GM19455 (cell line): Measurements from ENCODE around the gene ZNF66.
"Not testable (repeated sequence)": the region's sequence is repeated elsewhere in the genome, so short reads cannot be mapped to it uniquely, and the experiment has no call there.

Experiments used
- ATAC-seq: cut with Tn5 transposase; IDR thresholded peaks from one replicate; pipeline ENCODE4 v1.9.1; 2021; ENCODE audit not compliant: unreplicated experiment

ZNF66 gene

DNA sequence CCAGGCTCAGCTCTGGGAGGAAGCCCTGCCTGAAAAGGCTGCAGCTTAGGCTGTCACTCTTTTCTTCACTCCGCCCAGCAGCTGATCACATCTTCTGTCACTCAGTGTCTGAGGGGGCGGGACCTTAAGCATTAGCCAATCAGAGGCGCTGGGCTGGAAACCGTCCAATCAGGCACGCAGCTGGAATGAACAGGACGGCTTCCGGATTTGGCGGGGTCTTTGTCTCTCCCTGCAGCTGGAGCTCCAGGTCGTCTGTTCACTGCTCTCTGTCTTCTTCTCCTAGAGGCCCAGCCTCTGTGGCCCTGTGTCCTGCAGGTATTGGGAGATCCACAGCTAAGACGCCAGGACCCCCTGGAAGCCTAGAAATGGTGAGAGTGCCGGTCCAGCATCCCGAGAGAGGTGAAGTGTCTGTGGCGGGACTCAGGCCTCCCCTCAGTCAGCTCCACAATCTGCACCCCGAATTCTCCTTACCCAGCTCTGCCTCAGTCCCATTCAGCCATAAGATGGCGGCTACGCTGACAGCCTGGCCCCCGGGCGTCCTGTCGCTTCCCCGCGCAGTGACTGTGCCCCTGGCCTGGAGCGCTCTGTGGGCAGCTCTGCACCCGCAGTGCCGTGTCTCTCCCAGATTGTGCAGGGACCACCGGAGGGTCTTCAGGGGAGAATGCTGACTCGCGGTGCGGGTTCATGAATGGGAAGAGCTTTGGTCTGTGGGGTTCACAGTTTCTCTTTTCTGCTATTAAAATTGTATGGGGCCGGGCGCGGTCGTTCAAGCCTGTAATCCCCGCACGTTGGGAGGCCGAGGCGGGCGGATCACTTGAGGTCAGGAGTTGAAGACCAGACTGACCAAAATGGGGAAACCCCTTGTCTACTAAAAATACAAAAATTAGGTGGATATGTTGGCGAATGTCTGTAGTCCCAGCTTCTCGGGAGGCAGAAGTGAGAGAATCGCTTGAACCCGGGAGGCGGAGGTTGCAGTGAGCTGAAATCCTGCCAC lies at the start of gene ZNF66:
Gene ZNF66, plus strand, starts transcription at position 222 of the 994 bp plus-strand sequence. Its CDS starts 144 bp downstream, at position 366.
- ATAC-seq = peak; percentile 96

DNA sequence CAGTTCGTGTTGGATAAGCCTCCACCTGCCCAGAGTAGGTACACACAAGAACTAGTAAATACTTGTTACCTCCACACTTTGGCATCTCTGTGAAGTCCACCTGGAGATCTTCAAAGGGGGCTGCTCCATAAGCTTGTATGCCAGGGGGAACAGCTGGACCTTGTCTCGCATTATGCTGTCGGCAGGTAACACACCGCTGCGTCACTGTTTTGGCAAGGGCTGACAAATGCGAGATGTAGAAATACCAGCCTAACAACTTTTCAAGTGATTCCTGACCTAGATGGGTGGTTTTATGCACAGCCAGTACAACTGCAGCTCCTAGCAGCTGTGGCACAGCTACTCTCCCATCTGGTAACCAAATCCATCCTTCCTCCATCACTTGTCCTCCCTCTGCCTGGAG lies 25.9 kb upstream of the ZNF66 start:
- not testable (repeated sequence) for ATAC-seq

DNA sequence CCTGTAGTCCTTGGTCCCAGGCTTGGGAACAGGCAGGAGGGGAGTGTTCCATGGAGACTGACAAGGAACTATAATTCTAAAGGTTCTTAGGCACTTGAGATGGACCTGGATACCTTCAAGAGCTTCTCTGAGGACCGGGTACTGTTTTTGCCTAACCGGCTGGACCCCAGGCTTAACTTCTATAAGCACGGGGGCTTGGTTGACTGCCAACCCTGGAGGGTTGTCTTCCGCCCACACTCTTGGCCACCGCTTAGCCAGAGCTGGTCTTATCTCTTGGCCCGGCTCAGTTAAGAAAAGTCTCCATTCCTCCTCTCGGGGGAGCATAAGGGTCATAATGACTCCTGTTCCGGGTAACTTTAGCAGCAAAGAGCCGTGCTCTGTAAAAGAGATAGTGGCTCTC lies 23.8 kb upstream of the ZNF66 start:
- not testable (repeated sequence) for ATAC-seq

DNA sequence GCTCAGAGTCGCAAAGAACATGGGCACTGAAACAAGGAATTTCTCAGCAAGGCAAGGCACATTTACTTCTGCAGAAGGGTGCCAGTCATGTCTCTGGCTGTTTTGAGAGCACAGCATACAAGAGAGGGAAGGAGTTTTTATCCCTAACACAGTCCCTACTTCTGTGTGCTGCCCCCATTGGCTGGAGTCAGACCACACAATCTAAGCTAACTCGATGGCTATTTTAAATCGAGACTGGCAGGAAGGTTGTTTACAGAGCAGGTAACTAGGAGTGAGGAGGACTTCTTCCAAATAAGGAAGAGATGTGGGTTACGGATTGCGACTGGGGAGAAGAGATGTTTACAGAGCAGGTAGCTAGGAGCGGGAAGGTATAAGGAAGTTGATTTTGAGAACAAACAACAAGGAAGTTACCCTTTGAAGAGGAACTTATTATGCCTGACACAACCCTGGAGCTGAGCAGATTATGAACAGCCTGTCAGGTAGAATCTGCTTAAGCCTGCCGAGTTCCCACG lies 6.8 kb upstream of the ZNF66 start:
- ATAC-seq = not testable (repeated sequence)

DNA sequence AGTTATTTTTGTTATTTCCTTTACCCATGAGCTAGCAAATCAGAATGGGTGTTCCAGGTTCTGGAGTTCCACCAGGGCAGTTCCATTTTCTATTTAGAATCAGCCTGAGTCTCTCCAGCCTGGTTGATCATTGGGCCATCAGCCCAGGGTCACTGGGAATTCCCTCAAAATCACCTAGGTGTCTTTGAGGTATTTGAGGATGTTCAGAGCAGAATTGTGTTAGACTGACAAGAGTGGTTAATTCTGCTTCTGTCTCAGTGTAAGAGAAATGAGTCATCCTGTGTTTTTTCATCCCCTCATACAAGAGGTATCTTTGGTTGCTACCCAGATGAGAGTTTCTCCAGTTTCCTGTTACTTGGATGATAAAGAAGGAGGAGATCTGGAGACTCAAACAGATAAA lies 11.7 kb downstream of the ZNF66 start:
- no peak for ATAC-seq

DNA sequence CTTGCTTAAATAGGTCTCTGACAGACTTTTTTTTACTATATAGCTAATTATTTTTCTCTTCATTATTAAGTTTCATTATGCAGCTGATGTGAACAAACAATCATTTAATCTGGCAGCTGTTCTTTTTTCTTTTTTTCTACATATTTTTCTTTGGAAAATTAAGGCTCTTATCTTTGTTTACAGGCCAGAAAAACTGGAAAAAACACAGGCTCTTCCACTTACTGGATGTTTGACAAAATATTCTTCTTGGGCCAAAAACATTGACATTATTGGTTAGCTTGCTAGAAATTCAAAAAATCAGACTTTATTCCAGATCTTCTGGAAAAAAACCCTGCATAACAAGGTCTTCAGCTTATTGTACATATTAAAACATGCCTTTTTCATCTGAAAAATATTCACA lies 15.7 kb downstream of the ZNF66 start:
- ATAC-seq = no peak

DNA sequence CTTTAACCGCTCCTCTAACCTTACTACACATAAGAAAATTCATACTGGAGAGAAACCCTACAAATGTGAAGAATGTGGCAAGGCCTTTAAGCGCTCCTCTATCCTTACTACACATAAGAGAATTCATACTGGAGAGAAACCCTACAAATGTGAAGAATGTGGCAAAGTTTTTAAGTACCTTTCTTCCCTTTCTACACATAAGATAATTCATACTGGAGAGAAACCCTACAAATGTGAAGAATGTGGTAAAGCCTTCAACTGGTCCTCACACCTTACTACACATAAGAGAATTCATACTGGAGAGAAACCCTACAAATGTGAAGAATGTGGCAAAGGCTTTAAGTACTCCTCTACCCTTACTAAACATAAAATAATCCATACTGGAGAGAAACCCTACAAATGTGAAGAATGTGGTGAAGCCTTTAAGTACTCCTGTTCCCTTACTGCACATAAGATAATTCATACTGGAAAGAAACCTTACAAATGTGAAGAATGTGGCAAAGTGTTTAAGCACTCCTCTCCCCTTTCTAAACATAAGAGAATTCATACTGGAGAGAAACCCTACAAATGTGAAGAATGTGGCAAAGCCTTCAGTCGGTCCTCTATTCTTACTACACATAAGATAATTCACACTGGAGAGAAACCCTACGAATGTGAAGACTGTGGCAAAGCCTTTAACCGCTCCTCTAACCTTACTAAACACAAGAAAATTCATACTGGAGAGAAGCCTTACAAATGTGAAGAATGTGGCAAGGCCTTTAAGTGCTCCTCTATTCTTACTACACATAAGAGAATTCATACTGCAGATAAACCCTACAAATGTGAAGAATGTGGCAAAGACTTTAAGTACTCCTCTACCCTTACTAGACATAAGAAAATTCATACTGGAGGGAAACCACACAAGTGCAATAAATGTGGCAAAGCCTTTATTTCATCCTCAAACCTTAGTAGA lies 30.5 kb downstream of the ZNF66 start:
- ATAC-seq = not testable (repeated sequence)

DNA sequence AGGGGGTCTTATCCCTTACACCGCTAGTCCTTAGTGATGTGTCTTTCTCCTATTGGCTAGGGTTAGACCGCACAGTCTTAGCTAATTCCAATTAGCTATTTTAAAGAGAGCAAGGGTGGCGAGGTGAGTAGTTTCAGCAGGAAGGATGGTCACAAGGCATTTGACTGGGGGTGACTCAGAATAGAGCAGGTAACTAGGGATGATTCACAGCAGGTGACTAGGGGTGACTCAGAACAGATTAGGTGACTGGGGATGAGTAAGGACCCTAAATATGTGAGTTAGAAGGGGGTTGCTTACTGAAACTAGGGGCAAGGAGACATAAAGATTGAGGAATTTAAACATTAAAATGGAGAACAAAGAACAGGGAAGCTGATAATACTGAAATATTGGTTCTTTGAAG lies 64.3 kb downstream of the ZNF66 start:
- ATAC-seq = no peak
